Neural progenitor cell (in vitro differentiated cells): ENCODE results near the gene SLC4A9.

Experiments used
- EZH2phosphoT487 ChIP-seq: fragments of 200-600 bp; sonication (generic); IDR thresholded peaks from 2 replicates; pipeline ENCODE4 v1.6.1; 2017; ENCODE audit warnings: antibody characterized with exemption
- TF ChIP-seq, protein P1 (sequence below): fragments of 200-600 bp; sonication (generic); IDR thresholded peaks from 2 replicates; pipeline ENCODE4 v1.5.1; 2017; ENCODE audit warnings: antibody characterized with exemption, mild to moderate bottlenecking

GRCh38 chr5:140324041-140324600, 35.9 kb upstream of the SLC4A9 start:
- TF ChIP-seq, protein P1, sequence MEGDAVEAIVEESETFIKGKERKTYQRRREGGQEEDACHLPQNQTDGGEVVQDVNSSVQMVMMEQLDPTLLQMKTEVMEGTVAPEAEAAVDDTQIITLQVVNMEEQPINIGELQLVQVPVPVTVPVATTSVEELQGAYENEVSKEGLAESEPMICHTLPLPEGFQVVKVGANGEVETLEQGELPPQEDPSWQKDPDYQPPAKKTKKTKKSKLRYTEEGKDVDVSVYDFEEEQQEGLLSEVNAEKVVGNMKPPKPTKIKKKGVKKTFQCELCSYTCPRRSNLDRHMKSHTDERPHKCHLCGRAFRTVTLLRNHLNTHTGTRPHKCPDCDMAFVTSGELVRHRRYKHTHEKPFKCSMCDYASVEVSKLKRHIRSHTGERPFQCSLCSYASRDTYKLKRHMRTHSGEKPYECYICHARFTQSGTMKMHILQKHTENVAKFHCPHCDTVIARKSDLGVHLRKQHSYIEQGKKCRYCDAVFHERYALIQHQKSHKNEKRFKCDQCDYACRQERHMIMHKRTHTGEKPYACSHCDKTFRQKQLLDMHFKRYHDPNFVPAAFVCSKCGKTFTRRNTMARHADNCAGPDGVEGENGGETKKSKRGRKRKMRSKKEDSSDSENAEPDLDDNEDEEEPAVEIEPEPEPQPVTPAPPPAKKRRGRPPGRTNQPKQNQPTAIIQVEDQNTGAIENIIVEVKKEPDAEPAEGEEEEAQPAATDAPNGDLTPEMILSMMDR = no peak
- TF ChIP-seq EZH2phosphoT487 = no peak
